CD14-positive monocyte (primary cell): ENCODE results near the gene PCDHGA10. TPM values are rescaled to one million over a fixed set of nuclear protein-coding genes. Genes with fewer than 3 reads are reported as not detected.
"Not testable (repeated sequence)": the region's sequence is repeated elsewhere in the genome, so short reads cannot be mapped to it uniquely, and the experiment has no call there.

Experiments used
- DNase-seq, 3 donors: peaks; one replicate each; pipeline ENCODE4 v3.0.0-alpha.2; 2011 to 2022
- H2AFZ ChIP-seq: 2 replicates; pipeline ENCODE4 v1.6.0; 2012; ENCODE audit warnings: mild to moderate bottlenecking, low read depth, low read length, inconsistent platforms; ENCODE audit not compliant: insufficient read depth, poor library complexity, severe bottlenecking
- H3K27ac ChIP-seq, 2 donors: 1 replicate in 1 of 2; 2 replicates in 1 of 2; pipeline ENCODE4 v1.5.1; 2012 to 2013; ENCODE audit warnings: low read length in 2 of 2, control low read depth in 1 of 2, inconsistent platforms in 1 of 2, low read depth in 1 of 2, mild to moderate bottlenecking in 1 of 2
- H3K27me3 ChIP-seq, 2 donors: one replicate each; pipeline versions ENCODE4 v1.6.0 to v1.6.1; 2011 to 2013; ENCODE audit warnings: low read length in 2 of 2; ENCODE audit not compliant: control insufficient read depth in 2 of 2, insufficient read depth in 2 of 2
- H3K36me3 ChIP-seq, 2 donors: replicated peaks in 1 of 2; 1 replicate in 1 of 2; 2 replicates in 1 of 2; pipeline versions ENCODE4 v1.5.1 to v1.6.1; 2012 to 2013; ENCODE audit warnings: low read length in 2 of 2, control low read depth in 1 of 2, inconsistent platforms in 1 of 2, mild to moderate bottlenecking in 1 of 2; ENCODE audit not compliant: insufficient read depth in 2 of 2, control insufficient read depth in 1 of 2
- H3K4me1 ChIP-seq, 2 donors: 1 replicate in 1 of 2; 2 replicates in 1 of 2; pipeline versions ENCODE4 v1.5.1 to v1.6.1; 2012 to 2013; ENCODE audit warnings: low read length in 2 of 2, control low read depth in 1 of 2, inconsistent platforms in 1 of 2, mild to moderate bottlenecking in 1 of 2, moderate library complexity in 1 of 2; ENCODE audit not compliant: insufficient read depth in 2 of 2, control insufficient read depth in 1 of 2
- H3K4me2 ChIP-seq: replicated peaks from 2 replicates; pipeline ENCODE3; 2012; ENCODE audit warnings: low read length, moderate library complexity, mild to moderate bottlenecking; ENCODE audit not compliant: poor library complexity, severe bottlenecking; ENCODE audit errors: extremely low read depth
- H3K4me3 ChIP-seq, 3 experiments: fragments of 200-600 bp in 1 of 3; sonication (generic) in 1 of 3; replicated peaks in 1 of 3; 1 replicate in 2 of 3; 2 replicates in 1 of 3; pipeline ENCODE4 v1.5.1; 2011 to 2013; ENCODE audit warnings: low read length in 3 of 3, mild to moderate bottlenecking in 3 of 3, control low read depth in 2 of 3, low read depth in 2 of 3, inconsistent platforms in 1 of 3, moderate library complexity in 1 of 3
- H3K79me2 ChIP-seq: 2 replicates; pipeline ENCODE4 v1.6.0; 2012; ENCODE audit warnings: mild to moderate bottlenecking, control low read depth, inconsistent platforms, low read length, moderate library complexity; ENCODE audit not compliant: insufficient read depth
- H3K9ac ChIP-seq: 2 replicates; pipeline ENCODE4 v1.6.0; 2017; ENCODE audit warnings: low read length, mild to moderate bottlenecking; ENCODE audit not compliant: insufficient read depth, poor library complexity, severe bottlenecking
- H3K9me3 ChIP-seq, 2 donors: replicated peaks in 1 of 2; 1 replicate in 1 of 2; 2 replicates in 1 of 2; pipeline versions ENCODE4 v1.5.1 to v1.6.1; 2012 to 2013; ENCODE audit warnings: low read length in 2 of 2, control low read depth in 1 of 2; ENCODE audit not compliant: control insufficient read depth in 1 of 2, insufficient read depth in 1 of 2
- H4K20me1 ChIP-seq: 2 replicates; pipeline ENCODE4 v1.6.0; 2012; ENCODE audit warnings: mild to moderate bottlenecking, low read length, control low read depth, moderate library complexity; ENCODE audit not compliant: insufficient read depth
- H3K27ac Mint-ChIP-seq, 7 donors: one replicate each; pipeline ENCODE4 v1.8.0; 2020; ENCODE audit warnings: mild to moderate bottlenecking in 7 of 7, mixed read lengths in 7 of 7, moderate library complexity in 6 of 7, inconsistent platforms in 2 of 7
- H3K27me3 Mint-ChIP-seq, 3 donors: one replicate each; pipeline ENCODE4 v1.8.0; 2021 to 2022; ENCODE audit warnings: low read depth in 3 of 3, mild to moderate bottlenecking in 3 of 3, mixed read lengths in 3 of 3, moderate library complexity in 3 of 3, inconsistent platforms in 1 of 3
- H3K36me3 Mint-ChIP-seq, 2 donors: one replicate each; pipeline ENCODE4 v1.8.0; 2020; ENCODE audit warnings: mixed read lengths in 2 of 2, inconsistent platforms in 1 of 2, mild to moderate bottlenecking in 1 of 2
- H3K4me1 Mint-ChIP-seq: one replicate; pipeline ENCODE4 v1.8.0; 2020; ENCODE audit warnings: mild to moderate bottlenecking, mixed read lengths
- H3K4me3 Mint-ChIP-seq, 2 donors: one replicate each; pipeline ENCODE4 v1.8.0; 2020; ENCODE audit warnings: mild to moderate bottlenecking in 2 of 2, mixed read lengths in 2 of 2, moderate library complexity in 1 of 2
- H3K9me3 Mint-ChIP-seq, 7 donors: one replicate each; pipeline ENCODE4 v1.8.0; 2020 to 2022; ENCODE audit warnings: mixed read lengths in 7 of 7, mild to moderate bottlenecking in 6 of 7, moderate library complexity in 6 of 7, inconsistent platforms in 2 of 7
- WGBS: methylation state at CpG from one replicate; pipeline ENCODE4 v1.1.5; 2013; ENCODE audit warnings: missing lambda C conversion rate; ENCODE audit not compliant: insufficient coverage; 5-methylcytosine and 5-hydroxymethylcytosine counted together
- intact Hi-C, 2 donors: fragments of 100-400 bp; cut with micrococcal nuclease; formaldehyde crosslinking; loops; one replicate each; pipeline versions ENCODE4 v1.15.0 to v1.15.1; 2023
- polyA plus RNA-seq, 3 donors: library from polyadenylated mRNA; depleted of rRNA in 1 of 3; unstranded in 2 of 3; stranded (reverse) in 1 of 3; fragments of 300-500 nt in 2 of 3; fragments of >200 nt in 1 of 3; fragmentation: Illumina TruSeq in 2 of 3; gene quantifications; 1 replicate in 2 of 3; 2 replicates in 1 of 3; pipeline ENCODE4 v1.2.3, GENCODE V29; 2012 to 2021
- TF ChIP-seq, protein P1 (sequence below): fragments of 200-600 bp; IDR thresholded peaks from one replicate; pipeline ENCODE4 v1.8.0; 2022; ENCODE audit warnings: antibody characterized with exemption, mild to moderate bottlenecking

The PCDHGA10 gene
- polyA plus RNA-seq, 3 donors: not detected

DNA sequence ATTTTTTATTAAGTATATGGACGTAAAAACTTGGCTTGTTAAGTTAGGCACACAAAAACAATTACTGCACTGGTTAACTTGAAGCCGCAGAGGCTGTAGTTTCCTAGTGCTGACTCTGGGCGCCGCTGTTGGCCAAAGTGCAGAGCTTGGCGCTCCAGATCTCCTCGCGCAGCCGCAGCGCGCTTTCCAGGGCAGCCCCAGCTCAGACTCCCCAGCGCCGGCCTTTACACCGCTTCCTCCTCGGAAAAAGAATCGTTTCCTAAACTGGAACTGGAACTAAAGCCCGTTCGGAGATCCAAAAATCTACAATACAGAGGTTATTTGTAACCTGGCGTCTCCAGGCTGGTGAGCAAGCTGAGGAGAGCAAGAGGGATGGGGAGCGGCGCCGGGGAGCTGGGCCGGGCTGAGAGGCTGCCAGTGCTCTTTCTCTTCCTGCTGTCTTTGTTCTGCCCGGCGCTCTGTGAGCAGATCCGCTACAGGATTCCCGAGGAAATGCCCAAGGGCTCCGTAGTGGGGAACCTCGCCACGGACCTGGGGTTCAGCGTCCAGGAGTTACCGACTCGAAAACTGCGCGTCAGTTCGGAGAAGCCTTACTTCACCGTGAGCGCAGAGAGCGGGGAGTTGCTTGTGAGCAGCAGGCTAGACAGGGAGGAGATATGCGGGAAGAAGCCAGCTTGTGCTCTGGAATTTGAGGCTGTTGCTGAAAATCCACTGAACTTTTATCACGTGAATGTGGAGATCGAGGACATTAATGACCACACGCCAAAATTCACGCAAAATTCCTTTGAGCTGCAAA, 14.8 kb upstream of the PCDHGA10 start, which contains the start of gene PCDHGB5:
Gene PCDHGB5, plus strand, starts transcription at position 192 of the 796 bp plus-strand sequence. Its CDS starts 181 bp downstream, at position 373.
- intact Hi-C loops, H3K27ac Mint-ChIP-seq, H3K36me3 ChIP-seq, H4K20me1 ChIP-seq, H3K27ac ChIP-seq, H3K9ac ChIP-seq, H3K4me1 ChIP-seq, H3K4me2 ChIP-seq, DNase-seq, H3K4me3 ChIP-seq, H3K79me2 ChIP-seq, H3K4me1 Mint-ChIP-seq: not testable (repeated sequence)
- WGBS: 1% methylated on average over 13 of the region's 43 CpGs
- Mint-ChIP-seq H3K9me3 (peaks cover 37 to 76% (median 64%) of the 10 kb centered on the region in 7 donors), H3K27me3 (peaks cover 69 to 85% (median 83%) of the 10 kb centered on the region in 3 donors), H3K36me3 (peaks cover 7 to 13% of the 10 kb centered on the region in 2 donors), H3K4me3 (peak within 1 kb of the TSS; percentile 37 to 73)
- peak within 1 kb of the TSS; percentile 29 for H2AFZ ChIP-seq
- H3K9me3 ChIP-seq: peaks cover 50 to 83% of the 10 kb centered on the region in 2 donors
- H3K27me3 ChIP-seq: peaks cover 56 to 97% of the 10 kb centered on the region in 2 donors
- TF ChIP-seq, protein P1, sequence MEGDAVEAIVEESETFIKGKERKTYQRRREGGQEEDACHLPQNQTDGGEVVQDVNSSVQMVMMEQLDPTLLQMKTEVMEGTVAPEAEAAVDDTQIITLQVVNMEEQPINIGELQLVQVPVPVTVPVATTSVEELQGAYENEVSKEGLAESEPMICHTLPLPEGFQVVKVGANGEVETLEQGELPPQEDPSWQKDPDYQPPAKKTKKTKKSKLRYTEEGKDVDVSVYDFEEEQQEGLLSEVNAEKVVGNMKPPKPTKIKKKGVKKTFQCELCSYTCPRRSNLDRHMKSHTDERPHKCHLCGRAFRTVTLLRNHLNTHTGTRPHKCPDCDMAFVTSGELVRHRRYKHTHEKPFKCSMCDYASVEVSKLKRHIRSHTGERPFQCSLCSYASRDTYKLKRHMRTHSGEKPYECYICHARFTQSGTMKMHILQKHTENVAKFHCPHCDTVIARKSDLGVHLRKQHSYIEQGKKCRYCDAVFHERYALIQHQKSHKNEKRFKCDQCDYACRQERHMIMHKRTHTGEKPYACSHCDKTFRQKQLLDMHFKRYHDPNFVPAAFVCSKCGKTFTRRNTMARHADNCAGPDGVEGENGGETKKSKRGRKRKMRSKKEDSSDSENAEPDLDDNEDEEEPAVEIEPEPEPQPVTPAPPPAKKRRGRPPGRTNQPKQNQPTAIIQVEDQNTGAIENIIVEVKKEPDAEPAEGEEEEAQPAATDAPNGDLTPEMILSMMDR: peak; percentile 49

DNA sequence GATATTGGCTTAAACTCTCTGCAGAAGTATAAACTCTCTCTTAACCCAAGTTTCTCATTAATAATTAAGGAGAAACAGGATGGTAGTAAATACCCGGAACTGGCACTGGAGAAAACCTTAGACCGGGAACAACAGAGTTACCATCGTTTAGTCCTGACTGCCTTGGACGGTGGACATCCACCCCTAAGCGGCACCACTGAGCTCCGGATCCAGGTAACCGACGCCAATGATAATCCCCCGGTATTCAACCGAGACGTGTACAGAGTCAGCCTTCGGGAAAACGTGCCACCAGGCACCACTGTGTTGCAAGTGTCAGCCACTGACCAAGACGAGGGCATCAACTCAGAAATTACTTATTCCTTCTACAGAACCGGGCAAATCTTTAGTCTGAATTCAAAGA, 14.2 kb upstream of the PCDHGA10 start:
- Mint-ChIP-seq H3K4me3 (peak overlapping the region in 1 of 2 donors; percentile 73), H3K27me3 (peaks cover 69 to 85% (median 83%) of the 10 kb centered on the region in 3 donors), H3K36me3 (peaks cover 9 to 10% of the 10 kb centered on the region in 2 donors), H3K27ac (no peak overlapping the region), H3K4me1 (peaks cover 9% of the 10 kb centered on the region), H3K9me3 (peaks cover 37 to 76% (median 64%) of the 10 kb centered on the region in 7 donors)
- DNase-seq: no peak
- H2AFZ ChIP-seq: no peak overlapping the region
- no peaks in the 10 kb centered on the region for H3K36me3 ChIP-seq
- H3K79me2 ChIP-seq: no peaks in the 10 kb centered on the region
- intact Hi-C loops: no loop called here
- no peaks in the 10 kb centered on the region for H4K20me1 ChIP-seq
- H3K9me3 ChIP-seq: peaks cover 50 to 83% of the 10 kb centered on the region in 2 donors
- WGBS: 30% methylated on average over 14 of the region's 15 CpGs
- H3K27ac ChIP-seq: no peak overlapping the region
- H3K4me1 ChIP-seq: peaks cover 0 to 3% of the 10 kb centered on the region in 2 donors
- TF ChIP-seq, protein P1: no peak
- H3K27me3 ChIP-seq: peaks cover 59 to 97% of the 10 kb centered on the region in 2 donors
- H3K4me2 ChIP-seq: no peak overlapping the region
- H3K9ac ChIP-seq: no peak overlapping the region
- H3K4me3 ChIP-seq: no peak overlapping the region
